Neural progenitor cell (in vitro differentiated cells): Measurements from ENCODE around the gene TRA2A.

ENCODE experiments used
- EZH2 ChIP-seq: fragments of 200-600 bp; sonication (generic); IDR thresholded peaks from 2 replicates; pipeline ENCODE4 v1.6.1; 2017; ENCODE audit warnings: antibody characterized with exemption, mild to moderate bottlenecking, moderate library complexity
- TF ChIP-seq, protein P1 (sequence below): fragments of 200-600 bp; sonication (generic); IDR thresholded peaks from 2 replicates; pipeline ENCODE4 v1.5.1; 2017; ENCODE audit warnings: antibody characterized with exemption, mild to moderate bottlenecking

DNA sequence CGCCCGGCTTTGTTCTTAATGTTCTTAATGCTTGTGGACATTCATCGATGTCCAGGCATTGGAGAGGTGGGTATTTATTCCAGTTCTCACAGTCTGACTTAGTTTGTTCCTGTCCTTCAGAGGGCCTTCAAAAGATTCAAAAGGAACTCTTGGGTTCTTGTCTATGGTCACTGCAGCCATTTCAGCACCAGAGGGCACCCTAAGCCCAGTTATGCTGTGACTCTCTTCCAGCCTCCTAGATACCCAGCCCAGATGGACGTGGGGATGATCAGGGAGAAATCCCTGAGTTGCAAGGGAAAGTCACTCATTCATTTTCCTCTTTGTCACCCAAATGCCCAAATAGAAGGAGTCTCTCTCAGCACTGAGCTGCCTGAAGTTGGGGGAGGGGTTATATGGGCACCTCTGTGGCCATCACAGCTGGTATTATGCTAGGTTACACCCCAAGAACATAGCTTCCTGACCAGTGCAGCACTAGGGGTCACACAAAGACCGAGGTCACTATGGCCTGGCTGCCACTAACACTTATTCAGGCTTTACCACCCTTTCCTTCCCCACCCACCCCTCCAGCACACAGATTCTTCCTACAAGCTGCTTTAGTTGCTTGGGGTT is 38.9 kb upstream of the TRA2A start:
- TF ChIP-seq EZH2 = no peak
- TF ChIP-seq, protein P1, sequence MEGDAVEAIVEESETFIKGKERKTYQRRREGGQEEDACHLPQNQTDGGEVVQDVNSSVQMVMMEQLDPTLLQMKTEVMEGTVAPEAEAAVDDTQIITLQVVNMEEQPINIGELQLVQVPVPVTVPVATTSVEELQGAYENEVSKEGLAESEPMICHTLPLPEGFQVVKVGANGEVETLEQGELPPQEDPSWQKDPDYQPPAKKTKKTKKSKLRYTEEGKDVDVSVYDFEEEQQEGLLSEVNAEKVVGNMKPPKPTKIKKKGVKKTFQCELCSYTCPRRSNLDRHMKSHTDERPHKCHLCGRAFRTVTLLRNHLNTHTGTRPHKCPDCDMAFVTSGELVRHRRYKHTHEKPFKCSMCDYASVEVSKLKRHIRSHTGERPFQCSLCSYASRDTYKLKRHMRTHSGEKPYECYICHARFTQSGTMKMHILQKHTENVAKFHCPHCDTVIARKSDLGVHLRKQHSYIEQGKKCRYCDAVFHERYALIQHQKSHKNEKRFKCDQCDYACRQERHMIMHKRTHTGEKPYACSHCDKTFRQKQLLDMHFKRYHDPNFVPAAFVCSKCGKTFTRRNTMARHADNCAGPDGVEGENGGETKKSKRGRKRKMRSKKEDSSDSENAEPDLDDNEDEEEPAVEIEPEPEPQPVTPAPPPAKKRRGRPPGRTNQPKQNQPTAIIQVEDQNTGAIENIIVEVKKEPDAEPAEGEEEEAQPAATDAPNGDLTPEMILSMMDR = peak; percentile 93
